Smooth muscle cell (in vitro differentiated cells): ENCODE measurements around the gene AKTIP. TPM values are rescaled to one million over a fixed set of nuclear protein-coding genes. Genes with fewer than 3 reads are reported as not detected.

Experiments
- DNase-seq: peaks from one replicate; lab custom pipeline; 2025; ENCODE audit not compliant: unreplicated experiment; lab: John Stamatoyannopoulos, UW
- H2AFZ ChIP-seq: fragments of 200-600 bp; sonication (generic); 2 replicates; pipeline ENCODE4 v1.6.0; 2016; ENCODE audit warnings: antibody characterized with exemption, low read depth, mild to moderate bottlenecking
- H3F3A ChIP-seq: fragments of 200-600 bp; sonication (generic); 2 replicates; pipeline ENCODE4 v1.6.0; 2017; ENCODE audit warnings: antibody characterized with exemption, low read depth
- H3K27ac ChIP-seq: fragments of 200-600 bp; sonication (generic); 2 replicates; pipeline ENCODE4 v1.5.1; 2016; ENCODE audit warnings: low read depth, mild to moderate bottlenecking
- H3K27me3 ChIP-seq: fragments of 200-600 bp; sonication (generic); 2 replicates; pipeline ENCODE4 v1.6.1; 2016; ENCODE audit warnings: low read depth, mild to moderate bottlenecking
- H3K36me3 ChIP-seq: fragments of 200-600 bp; sonication (generic); 2 replicates; pipeline ENCODE4 v1.5.1; 2016; ENCODE audit warnings: low read depth
- H3K4me1 ChIP-seq: fragments of 200-600 bp; sonication (generic); 2 replicates; pipeline ENCODE4 v1.5.1; 2016; ENCODE audit warnings: low read depth
- H3K4me2 ChIP-seq: fragments of 200-600 bp; sonication (generic); 2 replicates; pipeline ENCODE4 v1.6.0; 2016; ENCODE audit warnings: mild to moderate bottlenecking
- H3K4me3 ChIP-seq: fragments of 200-600 bp; sonication (generic); 2 replicates; pipeline ENCODE4 v1.5.1; 2016; ENCODE audit warnings: mild to moderate bottlenecking
- H3K79me2 ChIP-seq: fragments of 200-600 bp; sonication (generic); 2 replicates; pipeline ENCODE4 v1.6.0; 2016; ENCODE audit warnings: low read depth, mild to moderate bottlenecking
- H3K9ac ChIP-seq: fragments of 200-600 bp; sonication (generic); 2 replicates; pipeline ENCODE4 v1.6.0; 2016; ENCODE audit warnings: low read depth
- H3K9me3 ChIP-seq: fragments of 200-600 bp; sonication (generic); replicated peaks from 2 replicates; pipeline ENCODE4 v1.5.1; 2016; ENCODE audit warnings: low read depth
- H4K20me1 ChIP-seq: fragments of 200-600 bp; sonication (generic); 2 replicates; pipeline ENCODE4 v1.6.0; 2016; ENCODE audit warnings: low read depth
- WGBS: methylation state at CpG from one replicate; pipeline ENCODE4 v1.1.7; 2016; ENCODE audit warnings: low lambda C conversion rate; 5-methylcytosine and 5-hydroxymethylcytosine counted together
- polyA plus RNA-seq: library from polyadenylated mRNA; unstranded; fragments of >200 nt; fragmentation: Nextera tagmentation; extraction: Ambion mirVana; gene quantifications from 2 replicates; pipeline ENCODE4 v1.2.1, GENCODE V29; 2016
- total RNA-seq: library from RNA; depleted of rRNA; stranded (reverse); fragments of >200 nt; gene quantifications from 2 replicates; pipeline ENCODE4 v1.2.3, GENCODE V29; 2014
- TF ChIP-seq, protein P1 (sequence below): fragments of 200-600 bp; sonication (generic); IDR thresholded peaks from 2 replicates; pipeline ENCODE4 v1.5.1; 2017; ENCODE audit warnings: borderline replicate concordance, mild to moderate bottlenecking, antibody characterized with exemption; ENCODE audit not compliant: insufficient read depth, poor library complexity, severe bottlenecking

The AKTIP gene
- total and polyA plus RNA-seq, 2 experiments from 2014 or later, result 14.1 to 24.3 TPM

DNA sequence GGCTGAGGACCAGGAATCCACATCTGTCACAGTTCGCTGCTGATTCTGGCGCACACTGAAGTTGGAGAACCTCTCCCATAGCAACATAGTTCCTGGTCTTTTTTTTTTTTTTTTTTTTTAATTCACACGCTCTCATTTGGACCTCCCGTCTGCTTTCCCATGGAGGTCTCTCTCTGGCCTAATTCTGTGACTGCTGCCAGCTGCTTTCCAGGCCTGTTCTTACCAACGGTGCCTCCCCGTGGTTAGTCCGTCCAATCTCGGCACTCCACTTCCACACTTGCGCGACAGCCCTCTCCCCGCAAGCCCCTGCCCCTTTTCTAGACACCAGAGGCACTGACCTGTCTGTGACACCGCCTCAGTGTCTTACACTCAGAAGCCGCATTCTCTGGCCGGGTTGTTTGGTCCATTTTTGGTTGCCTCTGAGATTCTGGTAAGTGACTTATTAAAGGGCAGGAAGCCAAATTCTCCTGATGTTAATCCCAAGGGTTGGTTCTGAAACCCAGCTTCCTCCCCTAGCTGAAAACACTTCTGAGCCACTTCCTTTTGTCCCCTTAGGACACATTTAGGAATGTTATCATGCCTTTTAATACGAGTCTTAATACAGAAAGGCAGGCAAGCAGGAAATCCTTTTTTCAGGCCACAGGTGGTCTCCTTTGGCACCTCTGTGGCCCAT, 1.1 kb upstream of the AKTIP start:
- Histone ChIP-seq H3K27me3 (no peaks in the 10 kb centered on the region), H3K79me2 (peaks cover under 1% of the 10 kb centered on the region), H3K9ac (no peak overlapping the region), H3K27ac (peak overlapping the region; percentile 64), H4K20me1 (peaks cover 19% of the 10 kb centered on the region), H3K4me2 (peak overlapping the region; percentile 92), H3K4me3 (peak overlapping the region; percentile 78), H3F3A (peaks cover 12% of the 10 kb centered on the region), H2AFZ (peak overlapping the region; percentile 74), H3K4me1 (peaks cover 10% of the 10 kb centered on the region), H3K9me3 (no peaks in the 10 kb centered on the region), H3K36me3 (no peaks in the 10 kb centered on the region)
- 43% methylated on average over 15 of the region's 15 CpGs for WGBS
- DNase-seq, result no peak
- TF ChIP-seq, protein P1, sequence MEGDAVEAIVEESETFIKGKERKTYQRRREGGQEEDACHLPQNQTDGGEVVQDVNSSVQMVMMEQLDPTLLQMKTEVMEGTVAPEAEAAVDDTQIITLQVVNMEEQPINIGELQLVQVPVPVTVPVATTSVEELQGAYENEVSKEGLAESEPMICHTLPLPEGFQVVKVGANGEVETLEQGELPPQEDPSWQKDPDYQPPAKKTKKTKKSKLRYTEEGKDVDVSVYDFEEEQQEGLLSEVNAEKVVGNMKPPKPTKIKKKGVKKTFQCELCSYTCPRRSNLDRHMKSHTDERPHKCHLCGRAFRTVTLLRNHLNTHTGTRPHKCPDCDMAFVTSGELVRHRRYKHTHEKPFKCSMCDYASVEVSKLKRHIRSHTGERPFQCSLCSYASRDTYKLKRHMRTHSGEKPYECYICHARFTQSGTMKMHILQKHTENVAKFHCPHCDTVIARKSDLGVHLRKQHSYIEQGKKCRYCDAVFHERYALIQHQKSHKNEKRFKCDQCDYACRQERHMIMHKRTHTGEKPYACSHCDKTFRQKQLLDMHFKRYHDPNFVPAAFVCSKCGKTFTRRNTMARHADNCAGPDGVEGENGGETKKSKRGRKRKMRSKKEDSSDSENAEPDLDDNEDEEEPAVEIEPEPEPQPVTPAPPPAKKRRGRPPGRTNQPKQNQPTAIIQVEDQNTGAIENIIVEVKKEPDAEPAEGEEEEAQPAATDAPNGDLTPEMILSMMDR, result no peak

DNA sequence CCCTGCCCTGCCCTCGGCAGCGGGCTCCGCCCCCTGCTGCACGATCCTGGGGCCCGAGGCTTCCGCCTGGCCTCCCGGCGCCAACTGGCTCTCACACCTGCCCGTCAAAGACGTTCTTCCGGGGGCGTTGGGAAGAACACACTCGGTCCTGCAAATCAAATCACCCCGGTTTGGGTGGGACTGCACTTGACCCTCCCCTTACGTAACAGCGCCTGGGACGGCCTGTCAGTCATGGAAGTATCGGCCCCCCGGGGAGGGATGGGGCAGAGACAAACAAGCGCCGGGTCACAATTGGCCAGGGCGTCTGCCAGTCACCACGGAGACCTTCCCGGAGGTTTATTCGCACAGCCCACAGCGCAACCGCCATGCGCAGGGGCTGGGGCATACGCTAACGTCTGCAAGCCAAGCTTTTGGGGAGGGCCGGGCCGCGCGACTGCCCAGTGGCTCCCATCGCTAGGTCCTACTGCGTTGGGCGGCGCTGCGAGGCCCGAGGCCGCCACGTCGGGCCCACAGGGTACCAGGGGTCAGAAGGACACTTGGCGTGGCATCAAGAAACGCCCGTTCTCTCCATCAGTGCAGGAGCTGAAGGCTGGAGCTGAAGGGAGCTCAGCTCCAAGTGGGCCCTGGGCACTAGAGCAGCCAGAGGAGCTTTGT, 388 bp upstream of the AKTIP start:
- peak overlapping the region; percentile 92 for H3K4me2 ChIP-seq
- H3K4me1 ChIP-seq, result peaks cover 10% of the 10 kb centered on the region
- peak; percentile 95 for DNase-seq
- peaks cover 19% of the 10 kb centered on the region for H4K20me1 ChIP-seq
- no peaks in the 10 kb centered on the region for H3K27me3 ChIP-seq
- H3K36me3 ChIP-seq, result no peaks in the 10 kb centered on the region
- H3K27ac ChIP-seq, result peak overlapping the region; percentile 64
- peak overlapping the region; percentile 78 for H3K4me3 ChIP-seq
- H2AFZ ChIP-seq, result peak overlapping the region; percentile 74
- H3K9ac ChIP-seq, result no peak overlapping the region
- WGBS, result 0% methylated on average over 43 of the region's 46 CpGs
- TF ChIP-seq, protein P1, result no peak
- H3K79me2 ChIP-seq, result peaks cover 7% of the 10 kb centered on the region
- no peaks in the 10 kb centered on the region for H3K9me3 ChIP-seq
- peaks cover 12% of the 10 kb centered on the region for H3F3A ChIP-seq

DNA sequence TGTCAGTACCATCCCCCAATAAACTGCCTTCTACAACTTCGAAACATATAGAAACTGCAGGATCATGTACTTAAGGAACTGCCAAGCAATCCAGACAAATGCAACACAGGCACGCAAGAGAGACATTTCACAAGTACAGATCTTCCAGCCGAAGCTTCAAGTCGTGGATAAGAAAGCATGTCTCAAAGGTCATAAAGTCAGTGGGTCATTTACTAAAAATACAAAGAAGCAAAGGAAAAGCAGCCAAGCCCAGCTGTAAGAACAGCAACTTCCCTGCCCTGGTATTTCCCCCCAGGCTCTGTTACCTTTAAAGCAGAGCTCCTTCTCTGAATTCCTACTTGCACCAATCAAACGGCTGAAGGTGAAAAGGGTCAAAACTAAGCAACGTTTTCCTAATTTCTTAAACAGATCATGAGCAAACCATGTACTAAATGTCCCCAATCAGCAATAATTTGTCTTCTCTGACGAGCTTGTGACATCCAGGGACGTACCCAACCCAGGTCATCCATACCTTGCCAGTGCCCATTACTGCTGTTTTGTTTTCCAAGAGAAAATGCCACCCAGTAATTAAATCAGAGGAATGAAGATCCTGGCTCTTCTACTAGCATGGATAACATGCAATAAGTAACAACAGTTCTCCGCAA, 1.7 kb downstream of the AKTIP start:
- Histone ChIP-seq H3K9me3 (no peaks in the 10 kb centered on the region), H3F3A (peaks cover 12% of the 10 kb centered on the region), H3K27ac (peak overlapping the region; percentile 66), H3K4me2 (peak overlapping the region; percentile 98), H3K27me3 (no peaks in the 10 kb centered on the region), H3K79me2 (peaks cover 11% of the 10 kb centered on the region), H4K20me1 (peaks cover 19% of the 10 kb centered on the region), H3K4me1 (peaks cover 10% of the 10 kb centered on the region), H3K4me3 (peak overlapping the region; percentile 78), H3K9ac (no peak overlapping the region), H3K36me3 (no peaks in the 10 kb centered on the region), H2AFZ (no peak overlapping the region)
- 35% methylated on average over 9 of the region's 9 CpGs for WGBS
- TF ChIP-seq, protein P1, result no peak
- no peak for DNase-seq
